B cell (primary cell): ENCODE data around the gene STK40. TPM values are rescaled to one million over a fixed set of nuclear protein-coding genes. Genes with fewer than 3 reads are reported as not detected.

Experiments used
- ATAC-seq: fragments of 200-7000 bp; cut with Tn5 transposase; one replicate; pipeline ENCODE4 v1.10.0; 2021; ENCODE audit warnings: low read depth, mild to moderate bottlenecking, moderate number of reproducible peaks, moderate library complexity
- CTCF ChIA-PET: fragments of 350-600 bp; sonication (Branson Sonifier 250); formaldehyde crosslinking; loops from one replicate; lab custom pipeline; 2021; ENCODE audit warnings: antibody characterized with exemption, inconsistent platforms; lab: Charles Lee
- POLR2A ChIA-PET: fragments of 350-600 bp; sonication (Branson Sonifier 250); formaldehyde crosslinking; loops from one replicate; lab custom pipeline; 2021; ENCODE audit warnings: antibody characterized with exemption; lab: Charles Lee
- DNase-seq: peaks from one replicate; pipeline ENCODE4 v3.0.0; 2013
- H2AFZ ChIP-seq: 2 replicates; pipeline ENCODE4 v1.6.1; 2012; ENCODE audit warnings: mild to moderate bottlenecking, low read depth, low read length; ENCODE audit not compliant: insufficient read depth, poor library complexity, severe bottlenecking
- H3K27ac ChIP-seq, 2 donors: 1 replicate in 1 of 2; 2 replicates in 1 of 2; pipeline ENCODE4 v1.5.1; 2012 to 2013; ENCODE audit warnings: low read length in 2 of 2, mild to moderate bottlenecking in 2 of 2, moderate library complexity in 1 of 2
- H3K27me3 ChIP-seq, 4 experiments: fragments of 200-600 bp in 1 of 4; sonication (generic) in 1 of 4; replicated peaks in 1 of 4; 1 replicate in 2 of 4; 2 replicates in 2 of 4; pipeline versions ENCODE4 v1.6.1 to v1.7.0; 2013 to 2016; ENCODE audit warnings: low read length in 3 of 4, mild to moderate bottlenecking in 2 of 4, mixed read lengths in 1 of 4, moderate library complexity in 1 of 4; ENCODE audit not compliant: insufficient read depth in 4 of 4, control insufficient read depth in 3 of 4; ENCODE audit errors: control extremely low read depth in 1 of 4
- H3K36me3 ChIP-seq, 2 experiments: replicated peaks in 1 of 2; 1 replicate in 1 of 2; 2 replicates in 1 of 2; pipeline versions ENCODE4 v1.6.1 to v1.7.1; 2013; ENCODE audit warnings: low read length in 1 of 2; ENCODE audit not compliant: insufficient read depth in 2 of 2, control insufficient read depth in 1 of 2; ENCODE audit errors: control extremely low read depth in 1 of 2, extremely low read depth in 1 of 2
- H3K4me1 ChIP-seq, 2 donors: fragments of 200-600 bp in 1 of 2; sonication (generic) in 1 of 2; 1 replicate in 1 of 2; 2 replicates in 1 of 2; pipeline versions ENCODE4 v1.5.1 to v1.6.1; 2013 to 2017; ENCODE audit warnings: low read length in 2 of 2; ENCODE audit not compliant: control insufficient read depth in 2 of 2, insufficient read depth in 2 of 2
- H3K4me2 ChIP-seq: replicated peaks from 2 replicates; pipeline ENCODE3; 2012; ENCODE audit warnings: mild to moderate bottlenecking, low read depth, low read length; ENCODE audit not compliant: poor library complexity, severe bottlenecking
- H3K4me3 ChIP-seq, 5 experiments: fragments of 200-600 bp in 1 of 5; sonication (generic) in 1 of 5; 1 replicate in 3 of 5; 2 replicates in 2 of 5; pipeline versions ENCODE4 v1.5.1 to v1.7.0; 2011 to 2016; ENCODE audit warnings: low read length in 4 of 5, mild to moderate bottlenecking in 4 of 5, low read depth in 2 of 5, control low read depth in 1 of 5, moderate library complexity in 1 of 5; ENCODE audit not compliant: insufficient read depth in 1 of 5; ENCODE audit errors: control extremely low read depth in 1 of 5, extremely low read depth in 1 of 5
- H3K79me2 ChIP-seq: fragments of 200-600 bp; sonication (generic); one replicate; pipeline ENCODE4 v1.6.0; 2016; ENCODE audit warnings: low read length; ENCODE audit not compliant: control insufficient read depth, insufficient read depth
- H3K9ac ChIP-seq: fragments of 200-600 bp; sonication (generic); 2 replicates; pipeline ENCODE4 v1.6.1; 2017; ENCODE audit warnings: mild to moderate bottlenecking, low read length, moderate library complexity
- H3K9me3 ChIP-seq, 3 donors: one replicate each; pipeline versions ENCODE4 v1.6.1 to v1.7.1; 2013; ENCODE audit warnings: low read length in 2 of 3; ENCODE audit not compliant: control insufficient read depth in 2 of 3, insufficient read depth in 1 of 3; ENCODE audit errors: control extremely low read depth in 1 of 3
- H4K20me1 ChIP-seq: 2 replicates; pipeline ENCODE4 v1.6.0; 2012; ENCODE audit warnings: mild to moderate bottlenecking, low read length; ENCODE audit not compliant: insufficient read depth, control insufficient read depth, poor library complexity, severe bottlenecking
- H3K27ac Mint-ChIP-seq: one replicate; pipeline ENCODE4 v1.8.0; 2021; ENCODE audit warnings: mixed read lengths
- H3K27me3 Mint-ChIP-seq: one replicate; pipeline ENCODE4 v1.8.0; 2021; ENCODE audit warnings: mixed read lengths
- H3K4me1 Mint-ChIP-seq: one replicate; pipeline ENCODE4 v1.8.0; 2021; ENCODE audit warnings: mixed read lengths
- H3K4me3 Mint-ChIP-seq: one replicate; pipeline ENCODE4 v1.8.0; 2021; ENCODE audit warnings: mixed read lengths
- H3K9me3 Mint-ChIP-seq: one replicate; pipeline ENCODE4 v1.8.0; 2022; ENCODE audit warnings: mixed read lengths; ENCODE audit not compliant: insufficient read depth
- EZH2 ChIP-seq: IDR thresholded peaks from 2 replicates; pipeline ENCODE4 v1.6.1; 2012; ENCODE audit warnings: borderline replicate concordance, low read depth, mild to moderate bottlenecking, moderate library complexity, low read length; ENCODE audit not compliant: insufficient read depth, poor library complexity, severe bottlenecking
- WGBS: methylation state at CpG from one replicate; pipeline ENCODE4 v1.1.5; 2013; ENCODE audit warnings: missing lambda C conversion rate; ENCODE audit not compliant: insufficient coverage; 5-methylcytosine and 5-hydroxymethylcytosine counted together
- intact Hi-C: fragments of 100-400 bp; cut with micrococcal nuclease; formaldehyde crosslinking; loops from one replicate; pipeline ENCODE4 v1.10.0; 2022
- polyA plus RNA-seq: library from polyadenylated mRNA; depleted of rRNA; stranded (reverse); fragments of >200 nt; gene quantifications from 2 replicates; pipeline ENCODE4 v1.2.3, GENCODE V29; 2012
- total RNA-seq, 2 donors: library from RNA; stranded (reverse); fragments of 120-200 nt in 1 of 2; gene quantifications; 1 replicate in 1 of 2; 2 replicates in 1 of 2; pipeline versions ENCODE4 v1.2.3 to v1.2.4, GENCODE V29; 2013 to 2022
- TF ChIP-seq, protein P1 (sequence below): fragments of 200-600 bp; IDR thresholded peaks from one replicate; pipeline ENCODE4 v1.8.0; 2022; ENCODE audit warnings: antibody characterized with exemption, mild to moderate bottlenecking

Gene STK40
- total and polyA plus RNA-seq, 2 donors (not counting 1 experiment from before 2014, with no cell fraction given): 53.1 to 69.1 TPM

- H3K4me3 Mint-ChIP-seq: no peak overlapping the region
- no peaks in the 10 kb centered on the region for H3K9me3 Mint-ChIP-seq
Measured at GRCh38 chr1:36327421-36328087, 58.2 kb downstream of the STK40 start.

GRCh38 chr1:36326499-36326898 lies 59.2 kb downstream of the STK40 start:
- no peaks in the 10 kb centered on the region for H3K9me3 ChIP-seq
- POLR2A ChIA-PET: interaction anchor here (0.6 kb wide), 1 partner anchor 87 kb away, joined by 3 read pairs; no protein-coding TSS in a partner anchor
- no peaks in the 10 kb centered on the region for H3K36me3 ChIP-seq
- no peak overlapping the region for H3K4me3 ChIP-seq
- no peak overlapping the region for H3K27ac ChIP-seq
- Mint-ChIP-seq H3K4me1 (peaks cover 23% of the 10 kb centered on the region), H3K4me3 (no peak overlapping the region), H3K27me3 (peaks cover 44% of the 10 kb centered on the region), H3K9me3 (no peaks in the 10 kb centered on the region), H3K27ac (no peak overlapping the region)
- 59% methylated on average over 6 of the region's 6 CpGs for WGBS
- intact Hi-C loops: no loop called here
- no peak for DNase-seq
- TF ChIP-seq EZH2: no peak
- TF ChIP-seq, protein P1, sequence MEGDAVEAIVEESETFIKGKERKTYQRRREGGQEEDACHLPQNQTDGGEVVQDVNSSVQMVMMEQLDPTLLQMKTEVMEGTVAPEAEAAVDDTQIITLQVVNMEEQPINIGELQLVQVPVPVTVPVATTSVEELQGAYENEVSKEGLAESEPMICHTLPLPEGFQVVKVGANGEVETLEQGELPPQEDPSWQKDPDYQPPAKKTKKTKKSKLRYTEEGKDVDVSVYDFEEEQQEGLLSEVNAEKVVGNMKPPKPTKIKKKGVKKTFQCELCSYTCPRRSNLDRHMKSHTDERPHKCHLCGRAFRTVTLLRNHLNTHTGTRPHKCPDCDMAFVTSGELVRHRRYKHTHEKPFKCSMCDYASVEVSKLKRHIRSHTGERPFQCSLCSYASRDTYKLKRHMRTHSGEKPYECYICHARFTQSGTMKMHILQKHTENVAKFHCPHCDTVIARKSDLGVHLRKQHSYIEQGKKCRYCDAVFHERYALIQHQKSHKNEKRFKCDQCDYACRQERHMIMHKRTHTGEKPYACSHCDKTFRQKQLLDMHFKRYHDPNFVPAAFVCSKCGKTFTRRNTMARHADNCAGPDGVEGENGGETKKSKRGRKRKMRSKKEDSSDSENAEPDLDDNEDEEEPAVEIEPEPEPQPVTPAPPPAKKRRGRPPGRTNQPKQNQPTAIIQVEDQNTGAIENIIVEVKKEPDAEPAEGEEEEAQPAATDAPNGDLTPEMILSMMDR: no peak
- ATAC-seq: no peak
- H3K27me3 ChIP-seq: peaks cover 0 to 34% (median 12%) of the 10 kb centered on the region in 4 experiments
- H3K9ac ChIP-seq: no peak overlapping the region
- H3K4me2 ChIP-seq: no peak overlapping the region
- CTCF ChIA-PET: no interaction called here
- no peak overlapping the region for H2AFZ ChIP-seq
- peaks cover 8% of the 10 kb centered on the region for H4K20me1 ChIP-seq
- no peaks in the 10 kb centered on the region for H3K79me2 ChIP-seq
- peaks cover 26% of the 10 kb centered on the region in 2 donors for H3K4me1 ChIP-seq

More at GRCh38 chr1:36327421-36328087, 58.2 kb downstream of the STK40 start:
- no peaks in the 10 kb centered on the region for H3K36me3 ChIP-seq
- ATAC-seq: no peak
- no peak overlapping the region for H3K4me2 ChIP-seq
- TF ChIP-seq, protein P1: no peak
- no peak for TF ChIP-seq EZH2
- no peak overlapping the region for H3K27ac Mint-ChIP-seq
- H3K4me1 Mint-ChIP-seq: peaks cover 17% of the 10 kb centered on the region
- 91% methylated on average over 9 of the region's 9 CpGs for WGBS
- ChIA-PET CTCF (no interaction called here), POLR2A (no interaction called here)
- no peaks in the 10 kb centered on the region for H3K79me2 ChIP-seq
- peaks cover 0 to 33% (median 12%) of the 10 kb centered on the region in 4 experiments for H3K27me3 ChIP-seq
- no peak overlapping the region for H3K9ac ChIP-seq
- no peaks in the 10 kb centered on the region for H3K9me3 ChIP-seq
- no peak overlapping the region for H2AFZ ChIP-seq
- peaks cover 50% of the 10 kb centered on the region for H3K27me3 Mint-ChIP-seq
- no peak for DNase-seq
- H3K4me3 ChIP-seq: no peak overlapping the region
- H3K27ac ChIP-seq: no peak overlapping the region
- H4K20me1 ChIP-seq: no peaks in the 10 kb centered on the region
- intact Hi-C loops: no loop called here
- peaks cover 16 to 18% of the 10 kb centered on the region in 2 donors for H3K4me1 ChIP-seq
